GM19099 (cell line): ENCODE results near the gene MICOS13.

ENCODE experiments used
- POLR2A ChIP-seq: IDR thresholded peaks from 3 replicates; pipeline ENCODE4 v1.6.1; 2011; ENCODE audit warnings: low read depth; ENCODE audit not compliant: insufficient read length; ENCODE audit errors: extremely low read depth

MICOS13 gene

DNA sequence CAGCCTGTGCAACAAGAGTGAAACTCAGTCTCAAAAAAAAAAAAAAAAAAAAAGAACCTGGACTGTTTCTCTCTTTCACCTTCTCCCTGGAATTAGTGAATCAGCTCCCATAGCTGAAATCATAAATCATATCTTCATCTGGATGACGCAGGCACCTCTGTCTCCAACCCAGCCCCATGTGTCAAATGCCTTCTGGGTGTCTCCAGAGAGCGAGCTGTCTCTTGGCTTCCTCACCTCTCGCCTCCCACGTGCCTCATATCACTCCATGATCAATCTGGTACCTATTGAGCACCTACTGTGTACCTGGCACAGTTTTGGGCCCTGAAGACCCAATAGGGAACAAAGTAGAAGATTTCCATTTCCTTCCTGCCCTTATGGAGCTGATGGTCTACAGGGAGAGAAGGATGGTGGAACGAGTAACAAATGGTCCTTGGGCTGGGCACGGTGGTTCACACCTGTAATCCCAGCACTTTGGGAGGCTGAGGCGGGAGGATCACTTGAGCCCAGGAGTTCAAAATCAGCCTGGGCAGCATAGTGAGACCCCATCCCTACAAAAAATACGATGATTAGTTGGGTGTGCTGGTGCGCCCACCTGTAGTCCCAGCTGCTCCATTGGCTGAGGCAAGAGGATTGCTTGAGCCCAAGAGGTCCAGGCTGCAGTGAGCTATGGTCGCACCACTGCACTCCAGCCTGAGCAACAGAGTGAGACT, 3.0 kb upstream of the MICOS13 start:
- TF ChIP-seq POLR2A: no peak

GRCh38 chr19:5682107-5682482, 1.8 kb upstream of the MICOS13 start:
- TF ChIP-seq POLR2A: no peak

DNA sequence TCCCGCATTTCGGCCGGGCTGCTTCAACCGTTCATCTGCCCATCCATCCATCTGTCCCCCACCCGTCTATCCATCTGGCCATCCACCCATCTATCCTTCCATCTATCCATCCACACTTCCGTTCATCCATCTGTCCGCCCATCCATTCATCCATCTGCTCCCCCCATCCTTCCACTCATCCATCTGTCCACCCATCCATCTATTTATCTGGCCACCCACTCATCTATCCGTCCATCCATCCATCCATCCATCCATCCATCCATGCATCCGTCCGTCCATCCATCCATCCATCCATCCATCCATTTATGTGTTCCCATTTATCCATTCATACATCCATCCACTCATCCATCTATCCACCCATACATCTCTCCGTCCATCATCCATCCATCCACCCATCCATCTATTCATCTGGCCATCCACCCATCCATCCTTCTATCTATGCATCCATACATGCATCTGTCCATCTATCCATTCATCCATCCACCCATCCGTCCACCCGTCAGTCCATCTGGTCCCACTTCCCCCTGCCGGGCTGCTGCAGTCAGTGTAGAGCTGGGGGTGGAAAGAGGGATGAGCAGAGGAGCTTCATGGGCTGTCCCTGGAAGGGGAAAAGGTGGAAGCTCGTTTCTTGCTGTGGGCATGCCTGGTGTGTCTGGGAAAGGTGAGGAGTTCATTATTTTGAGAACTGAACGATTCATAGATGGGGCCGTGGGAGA, 1.2 kb upstream of the MICOS13 start:
- TF ChIP-seq POLR2A: no peak

GRCh38 chr19:5680084-5680436, 256 bp downstream of the MICOS13 start:
- no peak for TF ChIP-seq POLR2A

GRCh38 chr19:5679289-5680083, 830 bp downstream of the MICOS13 start:
- TF ChIP-seq POLR2A: no peak

DNA sequence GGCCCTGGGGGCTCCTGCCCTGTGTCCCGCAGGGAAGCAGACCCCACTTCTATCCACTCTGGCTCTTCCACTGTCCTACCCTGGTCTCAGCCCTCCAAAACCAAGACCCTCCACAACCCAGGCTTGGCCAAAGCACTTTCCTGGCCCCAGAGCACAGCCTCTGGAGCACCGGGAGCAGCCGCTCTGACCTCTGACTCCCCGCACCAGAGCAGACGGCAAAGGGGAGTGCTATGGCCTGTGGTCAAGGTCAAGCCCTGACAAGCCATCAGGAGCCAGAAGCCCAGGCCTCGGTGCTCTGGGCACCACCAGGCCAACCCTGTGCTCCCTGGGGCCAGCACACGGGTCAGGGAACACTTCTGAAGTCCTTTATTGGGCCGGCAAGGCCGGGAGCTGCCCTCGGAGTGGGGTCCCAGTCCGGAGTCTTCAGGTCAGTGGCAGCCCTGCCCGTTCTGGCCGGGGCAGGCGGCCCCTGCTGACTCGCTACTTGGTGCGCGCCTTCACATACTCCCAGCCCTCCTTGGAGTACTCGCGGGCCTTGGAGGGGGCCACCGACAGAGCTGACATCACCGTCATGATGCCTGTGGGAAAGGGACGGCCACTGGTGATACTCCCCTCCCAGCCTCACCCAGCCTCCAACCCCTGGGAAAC, 2.1 kb downstream of the MICOS13 start:
- no peak for TF ChIP-seq POLR2A

- no peak for TF ChIP-seq POLR2A
Observed at GRCh38 chr19:5677580-5677979, 2.7 kb downstream of the MICOS13 start.

DNA sequence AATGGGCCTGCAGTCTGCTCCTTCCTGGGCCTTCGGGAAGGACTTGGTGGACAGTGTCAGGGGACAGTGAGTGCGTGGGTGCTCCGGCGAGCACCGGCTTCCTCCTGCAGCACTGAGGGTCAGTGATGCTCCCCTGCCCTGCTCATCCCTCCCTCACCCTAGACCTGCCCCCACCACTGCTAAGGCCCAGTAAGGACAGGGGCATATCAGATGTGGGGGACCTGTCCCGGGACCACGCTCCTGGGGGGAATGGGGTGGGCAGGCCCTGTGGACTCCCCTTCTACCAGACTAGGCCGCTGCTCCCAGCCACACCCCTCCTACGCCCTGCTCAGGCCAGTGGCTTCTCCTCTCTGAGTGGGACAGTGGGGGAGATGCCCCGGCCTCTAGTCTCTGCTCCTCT, 3.2 kb downstream of the MICOS13 start:
- no peak for TF ChIP-seq POLR2A

GRCh38 chr19:5676772-5677105, 3.6 kb downstream of the MICOS13 start:
- no peak for TF ChIP-seq POLR2A

DNA sequence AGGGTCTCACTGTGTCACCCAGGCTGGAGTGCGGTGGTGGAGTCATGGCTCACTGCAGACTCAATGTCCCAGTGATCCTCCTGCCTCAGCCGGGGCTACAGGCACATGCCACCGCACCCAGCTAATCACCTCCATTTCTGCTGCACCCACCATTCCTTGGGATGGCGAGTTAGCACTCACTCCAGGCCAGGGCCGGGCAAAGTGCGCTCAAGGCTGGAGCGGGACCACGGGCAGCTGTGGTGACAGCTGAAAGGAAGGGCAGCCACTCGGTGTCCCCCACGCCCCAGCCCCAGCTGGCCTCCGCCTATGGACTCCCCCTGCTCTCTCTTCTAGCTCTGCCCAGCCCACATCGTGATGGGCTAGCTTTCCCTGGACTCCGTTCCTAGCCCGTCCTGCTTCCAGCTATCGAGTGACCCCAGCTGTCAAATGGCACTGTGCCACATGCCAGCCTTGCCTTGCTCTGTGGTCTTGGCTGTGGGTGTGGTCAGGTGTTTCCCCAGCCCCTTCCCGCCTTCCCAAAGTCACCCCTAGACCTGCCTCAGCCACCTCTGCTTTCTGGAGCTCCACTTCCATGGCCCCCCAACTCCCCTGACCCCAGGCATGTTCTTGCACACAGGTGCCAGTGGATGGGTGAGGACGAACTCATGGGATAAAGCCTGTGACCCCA, 4.1 kb downstream of the MICOS13 start:
- TF ChIP-seq POLR2A: no peak

GRCh38 chr19:5674714-5675113, 5.6 kb downstream of the MICOS13 start:
- no peak for TF ChIP-seq POLR2A

- no peak for TF ChIP-seq POLR2A
Observed at GRCh38 chr19:5673752-5674151, 6.6 kb downstream of the MICOS13 start.

- TF ChIP-seq POLR2A: no peak
Observed at GRCh38 chr19:5672708-5673459, 7.4 kb downstream of the MICOS13 start.

GRCh38 chr19:5671600-5671999, 8.7 kb downstream of the MICOS13 start:
- TF ChIP-seq POLR2A: no peak

DNA sequence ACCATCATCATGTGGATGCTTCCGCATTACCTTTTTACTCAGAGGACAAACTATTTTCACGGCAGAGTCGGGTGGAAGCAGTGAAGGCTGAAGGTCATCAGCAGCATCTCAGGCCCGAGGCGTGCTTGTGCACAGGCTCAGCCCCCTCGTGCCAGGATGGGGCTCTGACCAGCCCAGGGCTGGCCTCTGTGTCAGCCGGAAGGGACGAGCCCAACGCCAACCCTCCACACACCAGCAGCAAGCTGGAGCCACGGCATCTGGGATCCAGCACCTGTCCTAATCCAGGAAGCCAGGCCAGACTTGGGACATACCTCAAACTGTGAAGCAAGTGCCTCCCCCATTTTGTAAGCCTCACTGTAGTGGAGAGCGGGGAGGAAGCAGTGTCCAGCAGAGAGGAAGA, 11.1 kb downstream of the MICOS13 start:
- no peak for TF ChIP-seq POLR2A

GRCh38 chr19:5667751-5668271, 12.5 kb downstream of the MICOS13 start:
- TF ChIP-seq POLR2A: no peak
